HepG2 (cell line): ENCODE results near the gene ZNF680. TPM values are rescaled to one million over a fixed set of nuclear protein-coding genes. Genes with fewer than 3 reads are reported as not detected.

Experiments used
- FOXA3 ChIP-seq: IDR thresholded peaks from 2 replicates; pipeline ENCODE4 v1.6.1; 2016; ENCODE audit warnings: missing genetic modification reagents, missing compliant biosample characterization
- HDAC6 ChIP-seq: fragments of 200-600 bp; sonication (generic); IDR thresholded peaks from 2 replicates; pipeline ENCODE4 v1.7.0; 2017; ENCODE audit warnings: mild to moderate bottlenecking, antibody characterized with exemption, low read length, low read depth
- MATR3 ChIP-seq: sonication (generic); formaldehyde crosslinking; IDR thresholded peaks from 2 replicates; pipeline ENCODE4 v1.4.0; 2020; ENCODE audit warnings: missing genetic modification reagents
- MEIS1 ChIP-seq: sonication (generic); formaldehyde crosslinking; IDR thresholded peaks from 2 replicates; pipeline ENCODE4 v1.9.0; 2021; ENCODE audit warnings: mild to moderate bottlenecking, missing genetic modification reagents, moderate library complexity, borderline replicate concordance
- MYC ChIP-seq: sonication (generic); formaldehyde crosslinking; IDR thresholded peaks from 2 replicates; pipeline ENCODE4 v1.9.0; 2021; ENCODE audit warnings: missing genetic modification reagents, borderline replicate concordance
- NCOR1 ChIP-seq: fragments of 200-600 bp; sonication (generic); IDR thresholded peaks from 2 replicates; pipeline ENCODE4 v1.7.0; 2017; ENCODE audit warnings: antibody characterized with exemption, low read length, borderline replicate concordance
- NONO ChIP-seq, 2 experiments: fragments of 450-650 bp in 1 of 2; sonication (generic) in 1 of 2; formaldehyde crosslinking in 1 of 2; IDR thresholded peaks in 1 of 2; conservative IDR thresholded peaks in 1 of 2; 2 replicates each; pipeline versions ENCODE4 v1.6.1 to v1.8.0; 2017 to 2022; ENCODE audit warnings: mild to moderate bottlenecking in 1 of 2, missing genetic modification reagents in 1 of 2, moderate library complexity in 1 of 2
- PHF20 ChIP-seq: sonication (generic); formaldehyde crosslinking; IDR thresholded peaks from 2 replicates; pipeline ENCODE4 v1.5.0; 2020; ENCODE audit warnings: mild to moderate bottlenecking, missing genetic modification reagents
- POGZ ChIP-seq: sonication (generic); formaldehyde crosslinking; IDR thresholded peaks from 2 replicates; pipeline ENCODE4 v1.4.0; 2020; ENCODE audit warnings: mild to moderate bottlenecking, missing genetic modification reagents
- ZFP90 ChIP-seq: sonication (generic); formaldehyde crosslinking; IDR thresholded peaks from 2 replicates; pipeline ENCODE4 v1.8.0; 2022; ENCODE audit warnings: missing genetic modification reagents, mild to moderate bottlenecking, inconsistent platforms, borderline replicate concordance
- ZFY ChIP-seq: sonication (generic); formaldehyde crosslinking; IDR thresholded peaks from 2 replicates; pipeline ENCODE4 v1.4.0; 2020; ENCODE audit warnings: missing genetic modification reagents
- ZNF20 ChIP-seq: sonication (generic); formaldehyde crosslinking; IDR thresholded peaks from 2 replicates; pipeline ENCODE4 v1.4.0; 2020; ENCODE audit warnings: mild to moderate bottlenecking, moderate library complexity, missing genetic modification reagents
- ZNF232 ChIP-seq: sonication (generic); formaldehyde crosslinking; IDR thresholded peaks from 2 replicates; pipeline ENCODE4 v1.4.0; 2020; ENCODE audit warnings: missing genetic modification reagents, borderline replicate concordance
- ZNF3 ChIP-seq: IDR thresholded peaks from 2 replicates; pipeline ENCODE4 v1.7.0; 2017; ENCODE audit warnings: inconsistent platforms
- ZNF430 ChIP-seq: sonication (generic); formaldehyde crosslinking; IDR thresholded peaks from 2 replicates; pipeline ENCODE4 v1.9.0; 2021; ENCODE audit warnings: mild to moderate bottlenecking, missing genetic modification reagents
- ZNF501 ChIP-seq: sonication (generic); formaldehyde crosslinking; IDR thresholded peaks from 2 replicates; pipeline ENCODE4 v1.5.1; 2020; ENCODE audit warnings: mild to moderate bottlenecking, moderate library complexity, missing genetic modification reagents
- ZNF616 ChIP-seq: sonication (generic); formaldehyde crosslinking; IDR thresholded peaks from 2 replicates; pipeline ENCODE4 v1.5.0; 2020; ENCODE audit warnings: low read depth, mild to moderate bottlenecking, missing genetic modification reagents
- ZNF746 ChIP-seq: sonication (generic); formaldehyde crosslinking; IDR thresholded peaks from 2 replicates; pipeline ENCODE4 v1.8.0; 2022; ENCODE audit warnings: mild to moderate bottlenecking, missing genetic modification reagents
- ZNF788 ChIP-seq: sonication (generic); formaldehyde crosslinking; IDR thresholded peaks from 2 replicates; pipeline ENCODE4 v1.5.0; 2020; ENCODE audit warnings: mild to moderate bottlenecking, missing genetic modification reagents, borderline replicate concordance
- ZNF839 ChIP-seq: sonication (generic); formaldehyde crosslinking; IDR thresholded peaks from 2 replicates; pipeline ENCODE4 v1.4.0; 2020; ENCODE audit warnings: missing genetic modification reagents, mild to moderate bottlenecking, borderline replicate concordance
- polyA plus RNA-seq, 8 experiments: library from polyadenylated mRNA; depleted of rRNA in 3 of 8; stranded (reverse) in 7 of 8; unstranded in 1 of 8; fragments of >200 nt; fragmentation: Illumina TruSeq in 4 of 8; extraction: Trizol in 4 of 8; gene quantifications; 2 replicates each; pipeline versions ENCODE4 v1.2.1 to v1.2.3, GENCODE V29; 2011 to 2016; ENCODE audit warnings: low read depth in 4 of 8, missing spikeins in 1 of 8, mixed read lengths in 1 of 8; ENCODE audit not compliant: insufficient read depth in 1 of 8
- total RNA-seq, 5 experiments: library from RNA; depleted of rRNA; stranded (reverse); fragments of >200 nt; fragmentation: Illumina TruSeq; extraction: Trizol; gene quantifications; 2 replicates each; pipeline ENCODE4 v1.2.3, GENCODE V29; 2016; ENCODE audit warnings: low read depth in 1 of 5
- TF ChIP-seq, protein P1 (sequence below): sonication (generic); formaldehyde crosslinking; IDR thresholded peaks from 2 replicates; pipeline ENCODE4 v1.8.1; 2023; ENCODE audit warnings: mild to moderate bottlenecking, moderate library complexity, missing genetic modification reagents
- TF ChIP-seq, protein P2 (sequence below): sonication (generic); formaldehyde crosslinking; IDR thresholded peaks from 2 replicates; pipeline ENCODE4 v1.5.1; 2020; ENCODE audit warnings: mild to moderate bottlenecking, missing genetic modification reagents, moderate library complexity
- TF ChIP-seq, protein P3 (sequence below): sonication (generic); formaldehyde crosslinking; IDR thresholded peaks from 2 replicates; pipeline ENCODE4 v1.5.0; 2020; ENCODE audit warnings: mild to moderate bottlenecking, missing genetic modification reagents
- TF ChIP-seq, protein P4 (sequence below): IDR thresholded peaks from 2 replicates; pipeline ENCODE4 v1.6.1; 2016; ENCODE audit warnings: mild to moderate bottlenecking, missing biosample characterization, missing genetic modification reagents

The ZNF680 gene
- total and polyA plus RNA-seq, 2 of the 13 experiments (the other 11 are each of a cell fraction or from before 2014, with no cell fraction given): 2.1 to 12.4 TPM

DNA sequence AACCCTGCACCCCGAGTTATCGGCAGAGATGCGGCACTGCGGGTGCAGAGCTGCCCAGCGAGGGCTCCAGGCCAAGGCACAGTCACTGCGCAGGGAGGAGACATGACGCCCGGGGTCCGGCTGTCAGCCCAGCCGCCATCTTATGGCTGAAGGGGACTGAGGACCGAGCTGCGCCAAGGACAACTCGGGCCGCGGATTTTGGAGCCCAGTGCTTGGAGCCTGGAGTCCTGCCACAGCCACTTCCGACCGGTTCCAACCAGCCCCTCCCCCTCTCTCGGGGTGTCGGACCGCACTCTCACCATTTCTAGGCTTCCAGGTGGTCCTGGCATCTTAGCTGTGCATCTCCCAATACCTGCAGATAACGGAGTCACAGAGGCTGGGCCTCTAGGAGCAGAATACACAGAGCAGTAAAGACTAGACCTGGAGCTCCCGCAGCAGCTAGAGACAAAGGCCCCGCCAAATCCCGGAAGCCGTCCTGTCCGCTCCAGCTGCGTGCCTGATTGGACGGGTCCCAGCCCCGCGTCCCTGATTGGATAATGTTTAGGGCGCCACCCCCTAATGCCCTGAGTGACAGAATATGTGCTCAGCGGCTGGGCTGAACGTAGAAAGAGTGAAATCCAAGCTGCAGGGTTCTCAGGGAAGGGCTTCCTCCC is at the start of gene ZNF680 (continued):
- TF ChIP-seq, protein P1, sequence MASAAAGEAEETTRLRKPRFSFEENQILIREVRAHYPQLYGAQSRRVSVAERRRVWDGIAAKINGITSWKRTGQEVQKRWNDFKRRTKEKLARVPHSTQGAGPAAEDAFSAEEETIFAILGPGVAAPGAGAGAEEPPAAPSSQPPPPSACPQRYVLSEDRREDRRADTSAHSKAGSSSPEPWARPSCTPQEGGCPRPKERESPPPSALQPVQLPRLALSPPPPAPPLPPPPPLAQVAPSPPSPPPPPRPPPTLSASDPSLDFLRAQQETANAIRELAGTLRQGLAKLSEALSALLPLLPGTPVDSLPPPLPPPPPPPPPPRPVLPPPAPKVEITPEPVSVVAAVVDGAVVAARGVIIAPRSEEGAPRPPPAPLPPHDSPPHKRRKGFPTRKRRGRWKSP: peak; percentile 70; the same call in 1 of the 2 replicates
- TF ChIP-seq NCOR1 (no peak), ZNF616 (no peak), ZNF788 (no peak), FOXA3 (CRISPR knock-in tag) (no peak), MATR3 (CRISPR knock-in tag) (no peak), HDAC6 (no peak), NONO (IDR thresholded peaks at IDR 0.05) (no peak), NONO (CRISPR knock-in tag; conservative IDR thresholded peaks at IDR 0.05) (0 out of 2 replicates have a peak, but pooled peaks have one; percentile 23), ZNF839 (CRISPR knock-in tag) (peak; percentile 67; the same call in 1 of the 2 replicates), MYC (CRISPR knock-in tag) (peak; percentile 16; the same call in 1 of the 2 replicates), ZFP90 (CRISPR knock-in tag) (no peak), ZNF501 (peak; percentile 51; the same call in 1 of the 2 replicates), MEIS1 (CRISPR knock-in tag) (0 out of 2 replicates have a peak, but pooled peaks have one; percentile 30), ZNF746 (no peak; the same call in 1 of the 2 replicates), ZNF430 (CRISPR knock-in tag) (peak; percentile 73), ZFY (CRISPR knock-in tag) (peak; percentile 85), PHF20 (CRISPR knock-in tag) (peak; percentile 69), ZNF232 (CRISPR knock-in tag) (no peak; the same call in 1 of the 2 replicates), ZNF3 (no peak), POGZ (CRISPR knock-in tag) (peak; percentile 71; the same call in 1 of the 2 replicates), ZNF20 (no peak)
- TF ChIP-seq, protein P2, sequence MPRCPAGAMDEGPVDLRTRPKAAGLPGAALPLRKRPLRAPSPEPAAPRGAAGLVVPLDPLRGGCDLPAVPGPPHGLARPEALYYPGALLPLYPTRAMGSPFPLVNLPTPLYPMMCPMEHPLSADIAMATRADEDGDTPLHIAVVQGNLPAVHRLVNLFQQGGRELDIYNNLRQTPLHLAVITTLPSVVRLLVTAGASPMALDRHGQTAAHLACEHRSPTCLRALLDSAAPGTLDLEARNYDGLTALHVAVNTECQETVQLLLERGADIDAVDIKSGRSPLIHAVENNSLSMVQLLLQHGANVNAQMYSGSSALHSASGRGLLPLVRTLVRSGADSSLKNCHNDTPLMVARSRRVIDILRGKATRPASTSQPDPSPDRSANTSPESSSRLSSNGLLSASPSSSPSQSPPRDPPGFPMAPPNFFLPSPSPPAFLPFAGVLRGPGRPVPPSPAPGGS (CRISPR knock-in tag): no peak
- TF ChIP-seq, protein P3, sequence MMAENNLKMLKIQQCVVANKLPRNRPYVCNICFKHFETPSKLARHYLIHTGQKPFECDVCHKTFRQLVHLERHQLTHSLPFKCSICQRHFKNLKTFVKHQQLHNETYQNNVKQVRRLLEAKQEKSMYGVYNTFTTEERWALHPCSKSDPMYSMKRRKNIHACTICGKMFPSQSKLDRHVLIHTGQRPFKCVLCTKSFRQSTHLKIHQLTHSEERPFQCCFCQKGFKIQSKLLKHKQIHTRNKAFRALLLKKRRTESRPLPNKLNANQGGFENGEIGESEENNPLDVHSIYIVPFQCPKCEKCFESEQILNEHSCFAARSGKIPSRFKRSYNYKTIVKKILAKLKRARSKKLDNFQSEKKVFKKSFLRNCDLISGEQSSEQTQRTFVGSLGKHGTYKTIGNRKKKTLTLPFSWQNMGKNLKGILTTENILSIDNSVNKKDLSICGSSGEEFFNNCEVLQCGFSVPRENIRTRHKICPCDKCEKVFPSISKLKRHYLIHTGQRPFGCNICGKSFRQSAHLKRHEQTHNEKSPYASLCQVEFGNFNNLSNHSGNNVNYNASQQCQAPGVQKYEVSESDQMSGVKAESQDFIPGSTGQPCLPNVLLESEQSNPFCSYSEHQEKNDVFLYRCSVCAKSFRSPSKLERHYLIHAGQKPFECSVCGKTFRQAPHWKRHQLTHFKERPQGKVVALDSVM (CRISPR knock-in tag): peak; percentile 84
- TF ChIP-seq, protein P4, sequence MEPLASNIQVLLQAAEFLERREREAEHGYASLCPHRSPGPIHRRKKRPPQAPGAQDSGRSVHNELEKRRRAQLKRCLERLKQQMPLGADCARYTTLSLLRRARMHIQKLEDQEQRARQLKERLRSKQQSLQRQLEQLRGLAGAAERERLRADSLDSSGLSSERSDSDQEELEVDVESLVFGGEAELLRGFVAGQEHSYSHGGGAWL (CRISPR knock-in tag): no peak
